Iris pigment epithelial cell (primary cell): ENCODE results near the gene ADAMTS2.

Experiments used
- DNase-seq: peaks from one replicate; pipeline ENCODE4 v3.0.0-alpha.2; 2011; ENCODE audit warnings: low read depth

ADAMTS2 gene

DNA sequence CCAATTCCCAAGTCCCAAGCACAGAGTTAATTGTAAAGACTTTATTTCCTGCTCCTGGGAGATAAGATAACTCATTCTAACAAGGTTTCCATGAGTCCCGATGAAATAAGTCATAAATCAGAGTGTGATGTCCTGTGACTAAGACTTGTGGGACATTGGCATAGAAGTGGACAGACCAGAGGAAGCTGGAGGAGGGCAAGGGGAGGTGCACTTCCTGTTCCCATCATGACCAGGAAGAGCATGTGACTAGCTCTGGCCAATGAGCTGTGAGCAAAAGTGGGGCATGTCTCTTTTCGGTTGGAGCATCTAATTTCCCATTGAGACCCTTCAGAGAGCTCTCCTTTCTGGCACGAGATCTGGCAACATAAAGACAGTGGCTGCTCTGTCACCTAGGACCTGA is 184.7 kb downstream of the ADAMTS2 start:
- no peak for DNase-seq

GRCh38 chr5:179158556-179158955 is 186.7 kb downstream of the ADAMTS2 start:
- DNase-seq, result no peak

GRCh38 chr5:179154991-179155955 is 190.0 kb downstream of the ADAMTS2 start:
- DNase-seq, result no peak

DNA sequence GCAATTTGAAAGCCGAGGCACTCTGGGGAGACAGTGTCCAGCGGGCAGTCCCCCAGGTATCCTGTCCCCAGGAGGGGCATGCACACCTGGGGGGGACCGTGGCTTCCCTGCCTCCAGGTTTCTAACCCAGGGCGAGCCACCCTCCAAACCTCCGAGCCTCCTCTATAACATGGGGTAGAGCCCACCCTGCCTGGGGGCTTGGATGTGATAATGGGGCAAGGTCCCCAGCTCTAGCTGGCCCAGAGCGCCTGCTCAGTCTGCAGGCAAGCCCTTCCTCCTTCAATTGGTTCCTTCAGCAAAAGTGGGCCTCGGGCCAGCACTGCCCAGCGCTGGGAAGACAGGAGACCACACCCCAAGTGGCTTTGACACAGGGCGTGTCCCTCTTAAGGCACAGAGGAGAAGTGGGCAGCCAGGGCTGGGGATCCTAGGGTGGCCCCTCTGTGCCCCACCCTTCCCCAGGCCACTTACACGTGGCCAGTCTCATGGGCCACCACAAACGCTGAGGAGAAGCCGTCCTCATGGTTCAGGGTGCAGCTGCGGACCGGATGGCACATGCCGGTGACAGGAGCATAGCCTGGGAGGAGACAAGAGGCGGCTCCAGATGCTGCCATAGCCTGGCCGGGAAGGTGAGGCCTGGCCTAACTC is 190.8 kb downstream of the ADAMTS2 start:
- no peak for DNase-seq

GRCh38 chr5:179153921-179154345 is 191.3 kb downstream of the ADAMTS2 start:
- no peak for DNase-seq

- no peak for DNase-seq
These were observed 191.8 kb downstream of the ADAMTS2 start for GRCh38 chr5:179153341-179153901.

DNA sequence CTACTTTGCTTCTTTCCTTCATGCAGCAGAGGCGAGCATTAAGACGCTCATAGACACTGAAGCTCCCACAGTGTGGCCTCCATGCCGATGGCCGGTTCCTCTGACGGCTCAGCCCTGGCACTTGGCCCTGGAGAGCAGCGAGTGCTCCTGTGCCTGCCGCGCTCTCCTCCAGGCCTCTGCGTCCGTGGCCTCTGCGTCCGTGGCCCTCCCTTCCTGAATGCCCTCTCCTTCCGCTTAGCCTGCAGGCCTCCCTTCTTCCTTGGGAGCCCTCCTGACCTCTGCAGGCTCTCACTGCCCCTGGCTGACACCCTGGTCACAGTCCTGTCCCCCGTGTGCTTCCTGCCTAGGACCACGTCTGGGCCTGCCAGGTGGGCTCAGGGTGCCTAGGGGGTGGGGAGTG is 192.3 kb downstream of the ADAMTS2 start:
- no peak for DNase-seq

GRCh38 chr5:179152144-179152895 is 192.9 kb downstream of the ADAMTS2 start:
- DNase-seq, result no peak

DNA sequence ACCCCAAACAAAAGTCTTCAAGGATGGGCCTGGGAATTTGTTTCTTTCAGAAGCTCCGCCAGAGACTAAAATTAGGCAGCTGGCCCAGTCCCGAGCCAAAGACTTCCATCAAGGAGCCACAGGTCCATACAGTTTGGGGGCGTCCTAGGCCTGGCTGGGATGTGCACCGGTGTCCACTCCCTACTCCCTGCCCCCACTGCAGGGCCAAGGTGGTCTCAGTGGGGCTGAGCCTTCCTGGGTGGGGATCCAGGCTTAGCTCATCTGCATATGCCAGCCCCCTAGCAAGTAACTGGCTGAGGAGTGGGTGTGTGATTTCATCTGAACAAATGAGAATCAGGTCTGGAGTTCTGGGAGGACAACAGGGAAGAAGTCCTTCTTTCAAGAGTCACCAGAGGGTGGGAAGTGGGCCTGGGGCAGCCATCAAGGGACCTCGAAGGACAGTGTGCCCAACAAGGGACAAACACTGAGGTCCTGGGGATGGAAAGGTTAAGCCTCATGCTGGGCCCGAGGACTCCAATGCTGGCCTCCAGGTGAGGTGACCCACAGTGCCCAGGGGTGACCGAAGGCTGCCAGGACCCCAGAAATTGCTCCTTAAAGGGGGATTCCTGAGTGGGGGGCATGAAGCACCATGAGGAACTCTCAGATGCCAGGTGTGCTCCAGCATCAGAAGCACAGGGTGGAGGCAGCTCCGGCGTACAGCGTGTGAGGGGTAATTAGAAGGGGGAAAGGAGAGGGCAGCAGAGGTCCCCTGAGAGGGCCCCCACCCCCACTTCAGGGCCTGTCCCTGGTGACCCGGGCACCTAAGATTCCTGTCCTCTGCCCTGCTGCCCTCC is 193.8 kb downstream of the ADAMTS2 start:
- no peak for DNase-seq

GRCh38 chr5:179150011-179150410 is 195.2 kb downstream of the ADAMTS2 start:
- DNase-seq, result no peak

GRCh38 chr5:179149278-179149677 is 196.0 kb downstream of the ADAMTS2 start:
- no peak for DNase-seq

DNA sequence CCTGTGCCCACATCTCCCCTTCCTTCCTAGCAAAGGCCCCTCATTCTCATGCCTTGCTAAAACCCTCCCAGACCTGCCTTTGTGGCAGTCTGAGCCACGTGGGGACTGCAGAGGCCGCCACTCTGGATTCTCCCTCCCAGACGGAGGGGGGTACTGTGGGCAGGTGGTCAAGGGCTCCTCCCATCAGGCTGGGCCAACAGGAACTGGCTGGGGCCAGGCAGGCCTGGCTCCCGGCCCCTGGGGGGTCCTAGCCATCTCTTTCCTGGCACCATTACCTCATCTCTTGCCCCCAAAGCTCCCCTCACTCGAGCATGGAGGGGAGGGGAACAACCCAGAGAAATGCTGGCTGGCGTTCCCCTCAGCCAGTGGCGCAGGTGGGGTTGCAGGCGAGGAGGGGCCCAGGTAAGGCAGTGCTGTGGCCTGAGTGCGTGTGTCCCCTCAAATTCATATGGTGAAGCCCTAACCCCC is 196.5 kb downstream of the ADAMTS2 start:
- DNase-seq, result no peak

GRCh38 chr5:179147991-179148702 is 197.1 kb downstream of the ADAMTS2 start:
- DNase-seq, result no peak

- no peak for DNase-seq
These were observed 199.0 kb downstream of the ADAMTS2 start for GRCh38 chr5:179146277-179146676.

DNA sequence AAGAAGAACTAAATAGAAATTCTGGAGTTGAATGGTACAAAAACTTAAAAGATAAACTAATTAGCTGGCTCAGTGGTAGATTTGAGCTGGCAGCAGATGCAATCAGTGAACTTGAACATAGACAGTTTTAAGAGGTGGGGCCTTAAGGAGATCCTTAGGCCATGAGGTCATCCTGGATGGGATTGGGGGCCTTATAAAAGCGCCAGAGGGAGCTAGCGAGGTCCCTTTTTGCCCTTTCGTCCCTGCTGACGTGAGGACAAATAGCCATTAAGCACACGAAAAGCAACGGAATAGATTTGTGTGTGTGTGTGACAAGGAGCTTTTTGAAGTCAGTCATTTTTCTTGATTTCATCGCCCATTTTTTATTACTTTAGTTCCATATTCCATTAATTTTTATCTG is 201.8 kb downstream of the ADAMTS2 start:
- peak; percentile 7 for DNase-seq

- peak; percentile 63 for DNase-seq
These were observed 202.6 kb downstream of the ADAMTS2 start for GRCh38 chr5:179142434-179143198.

DNA sequence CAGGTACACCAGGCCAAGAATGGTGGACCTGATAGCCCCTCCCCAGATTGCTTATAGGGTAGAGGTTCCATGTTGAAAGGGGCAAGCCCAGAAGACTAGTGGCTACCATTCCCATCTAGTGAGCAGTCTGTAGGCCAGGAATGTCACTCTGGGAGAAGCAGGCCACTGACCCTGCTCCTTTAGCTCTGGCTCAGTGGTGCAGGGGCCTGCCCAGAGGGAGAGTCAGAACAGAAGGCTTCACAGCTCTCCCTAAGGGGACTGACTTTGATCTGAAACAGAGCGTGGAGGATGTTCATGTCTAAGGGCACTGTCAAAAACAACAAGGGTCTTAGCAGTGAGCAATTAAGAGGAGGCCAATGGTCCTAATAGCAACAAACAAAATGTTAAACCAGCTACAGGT is 203.4 kb downstream of the ADAMTS2 start:
- DNase-seq, result no peak

GRCh38 chr5:179140293-179140692 is 205.0 kb downstream of the ADAMTS2 start:
- DNase-seq, result no peak

DNA sequence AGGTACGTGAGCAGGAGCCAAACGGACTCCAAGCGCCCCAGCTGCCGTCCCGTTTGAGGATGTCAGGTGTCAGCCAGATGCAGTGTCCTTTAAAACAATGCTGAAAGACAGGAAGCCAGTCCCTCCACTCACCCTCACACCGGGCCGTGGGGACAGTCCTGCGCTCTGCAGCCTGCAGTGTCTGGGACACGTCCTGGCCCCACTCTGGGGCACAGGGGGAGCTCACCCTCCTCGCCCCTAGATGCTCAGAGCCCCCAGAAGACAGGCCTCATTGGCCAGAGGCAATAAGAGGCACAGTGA is 205.4 kb downstream of the ADAMTS2 start:
- DNase-seq, result no peak
